Effector CD8-positive, alpha-beta T cell (primary cell): ENCODE results near the gene LRRC32.
"Not testable (repeated sequence)": the region's sequence is repeated elsewhere in the genome, so short reads cannot be mapped to it uniquely, and the experiment has no call there.

Source experiments
- DNase-seq: peaks from one replicate; lab custom pipeline; 2025; lab: John Stamatoyannopoulos, UW

LRRC32 gene

GRCh38 chr11:76648061-76648460, 22.5 kb downstream of the LRRC32 start:
- no peak for DNase-seq

GRCh38 chr11:76646882-76647534, 23.5 kb downstream of the LRRC32 start:
- DNase-seq, result no peak

GRCh38 chr11:76644591-76644990, 26.0 kb downstream of the LRRC32 start:
- DNase-seq, result no peak

- not testable (repeated sequence) for DNase-seq
Observed at GRCh38 chr11:76643711-76644110, 26.8 kb downstream of the LRRC32 start.

- no peak for DNase-seq
Observed at GRCh38 chr11:76642341-76642740, 28.2 kb downstream of the LRRC32 start.

- DNase-seq, result no peak
Observed at GRCh38 chr11:76641905-76642304, 28.6 kb downstream of the LRRC32 start.

- no peak for DNase-seq
Observed at GRCh38 chr11:76640501-76640900, 30.0 kb downstream of the LRRC32 start.

GRCh38 chr11:76639621-76640020, 30.9 kb downstream of the LRRC32 start:
- no peak for DNase-seq

- no peak for DNase-seq
Observed at GRCh38 chr11:76638270-76639197, 32.0 kb downstream of the LRRC32 start.

- no peak for DNase-seq
Observed at GRCh38 chr11:76637491-76638269, 32.9 kb downstream of the LRRC32 start.

- DNase-seq, result no peak
Observed at GRCh38 chr11:76636826-76637460, 33.6 kb downstream of the LRRC32 start.

GRCh38 chr11:76635991-76636738, 34.4 kb downstream of the LRRC32 start:
- no peak for DNase-seq

- DNase-seq, result no peak
Observed at GRCh38 chr11:76634886-76635285, 35.7 kb downstream of the LRRC32 start.

- no peak for DNase-seq
Observed at GRCh38 chr11:76632492-76632891, 38.1 kb downstream of the LRRC32 start.

- DNase-seq, result no peak
Observed at GRCh38 chr11:76631566-76632308, 38.8 kb downstream of the LRRC32 start.

- DNase-seq, result no peak
Observed at GRCh38 chr11:76630600-76631281, 39.8 kb downstream of the LRRC32 start.

GRCh38 chr11:76629853-76630599, 40.5 kb downstream of the LRRC32 start:
- DNase-seq, result no peak

GRCh38 chr11:76629116-76629852, 41.3 kb downstream of the LRRC32 start:
- no peak for DNase-seq
